NCI-H510A (cell line): ENCODE data around the gene HBM.
"Not testable (repeated sequence)": the region's sequence is repeated elsewhere in the genome, so short reads cannot be mapped to it uniquely, and the experiment has no call there.

ENCODE experiments used
- DNase-seq: peaks from one replicate; lab custom pipeline; 2025; lab: John Stamatoyannopoulos, UW

HBM gene

DNA sequence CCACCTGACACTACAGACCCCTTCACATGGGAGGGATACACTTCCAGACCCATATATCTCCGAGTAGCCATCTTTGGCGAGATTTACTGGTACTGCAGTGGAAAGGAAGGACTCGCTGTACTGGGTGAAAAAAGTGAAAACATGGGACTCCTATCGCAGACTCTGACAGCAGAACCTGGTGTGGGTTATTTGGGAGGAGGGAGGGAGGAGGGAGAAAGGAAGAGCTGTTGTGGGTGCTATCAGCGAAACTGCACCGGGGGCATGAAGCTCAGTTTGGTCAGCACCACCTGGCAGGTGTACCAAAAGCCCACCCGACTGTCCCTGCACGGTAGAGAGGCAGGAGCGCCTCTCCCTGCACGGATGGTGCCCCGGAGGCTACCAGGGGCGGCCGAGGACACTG is 19.4 kb downstream of the HBM start:
- DNase-seq = no peak

DNA sequence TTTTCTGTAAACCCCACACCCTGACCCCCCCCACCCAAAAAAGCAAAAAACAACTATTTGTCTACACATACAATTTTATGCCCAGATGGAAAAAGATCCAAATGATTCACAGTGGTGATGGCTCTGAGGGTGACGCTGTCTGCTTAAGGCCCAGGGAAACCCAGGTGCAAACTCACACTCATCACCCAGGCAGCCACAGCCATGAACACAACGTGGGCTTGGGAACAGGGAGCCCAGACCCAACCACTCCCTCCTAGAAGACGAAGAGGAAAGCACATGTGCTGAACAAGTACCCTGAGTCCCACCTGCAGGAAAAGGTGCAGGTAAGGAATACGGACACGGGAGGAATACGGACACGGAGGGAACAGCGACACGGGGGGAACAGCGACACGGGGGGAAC is 19.9 kb downstream of the HBM start:
- no peak for DNase-seq

DNA sequence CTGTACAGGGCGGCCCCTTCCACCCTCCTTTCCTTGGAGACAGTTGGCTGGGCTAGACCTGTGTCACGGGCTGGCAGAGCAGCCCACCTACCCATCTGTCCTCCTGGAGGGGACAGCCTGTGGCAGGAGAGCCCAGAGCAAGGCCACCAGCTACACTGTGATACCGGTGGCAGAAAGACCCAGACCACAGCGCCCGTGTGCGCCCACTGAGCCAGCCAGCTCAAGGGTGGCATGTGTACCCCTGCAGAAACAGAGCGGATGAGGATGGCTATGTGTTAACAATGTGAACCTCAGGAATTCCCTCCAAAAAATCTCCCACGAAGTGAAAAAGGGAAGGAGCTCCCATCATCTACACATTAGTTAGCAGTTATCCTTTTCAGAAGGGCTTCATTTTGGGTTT is 21.6 kb downstream of the HBM start:
- no peak for DNase-seq

DNA sequence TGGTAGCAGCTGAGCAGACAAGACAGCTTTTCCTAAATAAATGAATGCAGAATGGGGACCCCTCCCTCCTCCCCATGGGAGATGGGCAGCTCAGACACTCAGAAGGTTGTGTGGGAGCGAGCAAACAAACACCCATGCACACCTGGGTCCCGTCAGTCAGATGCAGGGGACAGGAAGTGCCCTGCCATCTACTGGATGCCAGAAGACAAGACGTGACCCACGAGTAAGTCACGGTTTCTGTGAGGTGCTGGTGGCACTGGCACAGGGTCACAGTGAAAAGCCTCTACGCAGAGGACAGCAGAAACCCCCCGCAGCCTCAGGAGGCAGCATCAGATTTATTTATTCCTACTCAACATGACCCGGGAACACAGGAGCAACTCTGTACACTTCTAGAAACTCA is 22.9 kb downstream of the HBM start:
- DNase-seq = no peak

DNA sequence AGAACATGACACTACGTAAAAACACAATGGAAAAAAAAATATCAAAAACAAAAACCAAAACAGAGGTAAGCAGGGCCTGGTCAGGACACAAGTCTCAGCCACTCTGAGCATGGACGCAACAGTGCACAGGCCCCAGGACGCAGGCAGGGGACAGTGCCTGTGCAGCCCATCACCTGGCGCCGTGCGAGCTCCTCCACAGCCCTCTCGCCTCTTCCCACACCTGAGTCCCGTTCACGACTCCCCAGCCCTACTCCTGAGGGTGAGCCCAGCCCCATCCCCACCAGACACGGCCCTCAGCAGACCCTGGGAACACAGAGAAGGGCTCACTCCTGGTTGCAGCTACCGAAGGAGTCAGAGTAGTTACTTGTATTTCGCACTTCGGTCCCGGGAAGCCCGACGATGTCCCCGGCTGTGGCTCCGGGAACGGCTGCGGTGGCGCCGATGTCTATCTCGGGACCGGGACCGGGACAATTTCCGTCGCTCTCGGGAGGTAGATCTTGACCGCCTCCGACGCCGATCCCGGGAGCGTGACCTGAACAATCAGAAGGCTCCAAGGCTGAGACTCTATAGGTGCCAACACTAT is 23.9 kb downstream of the HBM start:
- DNase-seq = no peak

DNA sequence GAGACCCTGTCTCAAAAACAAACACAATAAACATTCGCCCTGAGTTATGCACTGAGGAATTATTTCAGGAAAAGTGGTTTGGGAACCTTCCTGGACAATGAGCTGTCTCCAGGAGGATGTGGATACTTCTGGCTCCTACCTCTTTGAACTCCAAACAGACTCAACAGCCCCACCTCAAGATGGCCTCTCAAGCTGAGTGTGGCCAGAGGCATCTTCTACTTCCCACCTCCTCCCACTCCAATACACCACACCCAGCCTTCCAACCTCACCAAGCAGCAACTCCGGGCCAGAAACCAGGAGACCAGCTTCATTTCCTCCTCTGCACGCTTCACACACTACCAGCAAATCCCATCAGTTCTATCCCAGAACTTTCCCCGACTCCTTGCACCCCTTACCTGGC is 26.1 kb downstream of the HBM start:
- DNase-seq = no peak

DNA sequence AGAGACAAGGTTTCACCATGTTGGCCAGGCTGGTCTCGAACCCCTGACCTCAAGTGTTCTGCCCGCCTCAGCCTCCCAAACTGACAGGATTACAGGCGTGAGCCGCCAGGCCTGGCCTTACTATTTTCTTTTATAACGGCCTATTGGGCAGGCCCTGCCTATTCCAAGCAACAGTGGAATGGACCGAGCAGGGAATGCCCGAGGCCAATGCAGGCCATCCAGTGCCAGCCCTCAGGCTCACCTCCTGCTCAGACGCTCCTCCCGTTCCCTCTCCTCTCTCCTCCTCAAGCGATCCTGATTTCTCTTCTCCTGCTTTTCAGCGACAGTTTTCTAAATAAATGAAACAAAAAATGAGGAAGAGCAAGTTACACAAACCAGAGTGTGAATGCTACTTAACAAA is 26.9 kb downstream of the HBM start:
- no peak for DNase-seq

DNA sequence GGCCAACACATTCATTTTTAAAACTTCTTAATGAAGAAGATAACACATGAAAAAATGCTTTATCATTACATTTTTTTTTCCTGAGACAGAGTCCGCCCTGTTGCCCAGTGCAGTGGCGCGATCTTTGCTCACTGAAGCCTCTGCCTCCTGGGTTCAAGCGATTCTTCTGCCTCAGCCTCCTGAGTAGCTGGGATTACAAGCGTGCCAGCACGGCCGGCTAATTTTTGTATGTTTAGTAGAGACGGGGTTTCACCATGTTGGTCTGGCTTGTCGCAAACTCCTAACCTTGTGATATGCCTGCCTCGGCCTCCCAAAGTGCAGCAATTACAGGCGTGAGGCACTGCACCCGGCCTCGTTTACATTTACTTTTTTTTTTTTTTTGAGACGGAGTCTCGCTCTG is 27.7 kb downstream of the HBM start:
- DNase-seq = no peak

DNA sequence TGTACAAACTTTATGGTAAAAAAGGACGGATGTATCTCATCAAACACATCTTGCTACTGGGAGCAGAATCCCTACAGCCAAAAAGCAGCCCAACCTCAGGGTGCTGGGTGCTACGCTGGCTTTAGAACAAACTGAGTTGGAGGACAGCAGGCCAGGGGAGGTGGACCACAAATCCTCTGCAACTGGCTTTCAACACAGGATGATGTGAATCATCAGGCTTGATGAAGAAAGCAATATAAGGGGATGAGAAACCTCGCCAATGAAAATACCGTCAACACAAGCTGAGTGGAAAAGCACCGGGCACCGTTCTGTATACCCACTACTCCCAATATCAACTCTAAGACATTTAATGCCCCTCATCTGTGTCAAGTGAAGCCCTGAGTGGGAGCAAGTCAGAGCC is 28.7 kb downstream of the HBM start:
- no peak for DNase-seq

DNA sequence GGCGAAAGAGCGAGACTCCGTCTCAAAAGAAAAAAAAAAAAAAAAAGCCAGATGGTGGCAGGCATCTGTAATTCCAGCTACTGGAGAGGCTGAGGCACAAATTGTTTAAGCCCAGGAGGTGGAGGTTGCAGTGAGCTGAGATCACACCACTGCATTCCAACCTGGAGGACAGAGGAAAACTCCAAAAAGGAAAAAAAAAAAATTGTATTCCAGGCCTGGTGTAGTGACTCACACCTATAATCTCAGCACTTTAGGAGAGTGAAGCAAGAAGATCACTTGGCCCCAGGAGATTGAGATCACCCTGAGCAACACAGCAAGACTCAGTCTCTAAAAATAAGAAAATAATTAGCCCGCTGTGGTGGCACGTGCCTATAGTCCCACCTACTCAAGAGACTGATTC is 34.6 kb downstream of the HBM start:
- DNase-seq = no peak

DNA sequence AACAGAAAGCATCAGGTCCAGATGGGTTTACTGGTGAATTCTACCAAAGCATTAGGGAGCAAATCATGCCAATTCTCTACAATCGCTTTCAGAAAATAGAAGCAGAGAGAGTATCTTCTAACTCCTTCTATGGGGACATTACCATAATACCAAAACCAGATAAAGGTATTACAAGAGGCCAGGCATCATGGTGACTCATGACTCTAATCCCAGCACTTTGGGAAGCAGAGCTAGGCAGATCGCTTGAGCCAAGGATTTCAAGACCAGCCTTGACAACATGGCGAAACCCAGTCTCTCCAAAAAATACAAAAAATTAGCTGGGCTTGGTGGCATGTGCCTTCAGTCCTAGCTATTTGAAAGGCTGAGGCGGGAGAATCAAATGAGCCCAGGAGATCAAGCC is 37.5 kb downstream of the HBM start:
- no peak for DNase-seq

DNA sequence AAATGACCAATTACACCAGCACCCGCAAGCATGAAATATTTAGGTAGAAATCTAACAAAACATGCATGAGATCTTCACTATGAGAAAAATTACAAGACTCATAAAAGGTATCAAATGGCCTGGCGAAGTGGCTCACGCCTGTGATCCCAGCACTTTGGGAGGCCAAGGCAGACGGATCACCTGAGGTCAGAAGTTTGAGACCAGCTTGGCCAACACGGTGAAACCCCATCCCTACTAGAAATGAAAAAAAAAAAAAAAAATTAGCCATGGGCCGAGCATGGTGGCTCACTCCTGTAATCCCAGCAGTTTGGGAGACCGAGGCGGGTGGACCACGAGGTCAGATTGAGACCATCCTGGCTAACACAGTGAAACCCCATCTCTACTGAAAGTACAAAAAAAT is 38.3 kb downstream of the HBM start:
- DNase-seq = not testable (repeated sequence)

DNA sequence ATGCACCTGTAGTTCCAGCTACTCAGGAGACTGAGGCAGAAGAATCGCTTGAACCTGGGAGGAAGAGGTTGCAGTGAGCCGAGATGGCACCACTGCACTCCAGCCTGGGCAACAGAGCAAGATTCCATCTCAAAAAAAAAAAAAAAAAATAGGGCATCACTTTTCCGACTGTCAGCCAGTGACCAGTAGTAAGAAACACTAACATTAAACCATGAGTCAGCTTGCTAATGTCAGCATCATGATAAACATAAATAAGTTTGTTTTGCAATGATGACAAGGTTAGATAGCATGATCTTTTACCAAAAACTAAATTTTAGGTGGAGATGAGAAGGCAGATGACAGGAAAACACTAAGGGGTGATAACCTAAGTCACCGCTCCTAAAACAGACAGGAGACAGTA is 43.6 kb downstream of the HBM start:
- DNase-seq = not testable (repeated sequence)

DNA sequence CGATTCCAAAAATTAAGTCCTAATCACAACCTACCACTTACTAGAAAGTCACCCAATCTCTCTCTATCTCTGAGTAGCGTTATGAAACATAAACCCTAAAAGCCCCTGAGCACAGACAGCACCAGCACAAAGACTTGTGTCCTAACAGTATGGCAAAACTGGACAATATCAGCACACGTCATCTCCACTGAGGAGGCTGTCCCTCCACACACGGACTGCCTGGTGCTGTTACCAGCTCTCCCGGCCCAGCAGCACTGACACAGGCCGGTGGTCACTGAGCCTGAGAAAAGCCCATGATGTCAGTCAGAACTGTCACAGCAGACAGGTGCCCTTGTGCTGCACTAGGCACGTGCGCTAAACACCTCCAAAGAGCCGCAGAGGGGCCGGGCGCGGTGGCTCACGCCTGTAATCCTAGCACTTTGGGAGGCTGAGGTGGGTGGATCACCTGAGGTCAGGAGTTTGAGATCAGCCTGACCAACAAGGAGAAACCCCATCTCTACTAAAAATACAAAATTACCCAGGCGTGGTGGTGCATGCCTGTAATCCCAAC is 45.9 kb downstream of the HBM start:
- not testable (repeated sequence) for DNase-seq

DNA sequence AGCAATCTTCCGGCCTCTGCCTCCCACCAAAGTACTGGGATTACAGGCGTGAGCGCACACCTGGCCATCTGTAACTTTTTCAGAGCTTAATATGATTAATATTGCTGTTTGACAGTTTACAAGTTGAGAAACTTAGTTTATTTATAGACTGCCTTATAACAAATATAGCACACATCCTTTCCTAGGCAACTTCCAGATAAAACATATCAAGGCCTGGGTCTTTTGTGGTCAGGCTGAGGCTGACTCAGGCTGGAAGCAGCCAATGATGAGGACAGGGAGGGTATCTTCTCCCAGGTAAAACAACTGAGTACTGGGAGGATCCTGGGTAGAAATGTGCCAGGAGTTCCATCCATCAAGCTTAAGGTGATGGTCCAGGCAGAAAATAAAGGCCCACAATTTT is 47.2 kb downstream of the HBM start:
- DNase-seq = no peak
